ENCODE results near the gene CRELD1.

DNA sequence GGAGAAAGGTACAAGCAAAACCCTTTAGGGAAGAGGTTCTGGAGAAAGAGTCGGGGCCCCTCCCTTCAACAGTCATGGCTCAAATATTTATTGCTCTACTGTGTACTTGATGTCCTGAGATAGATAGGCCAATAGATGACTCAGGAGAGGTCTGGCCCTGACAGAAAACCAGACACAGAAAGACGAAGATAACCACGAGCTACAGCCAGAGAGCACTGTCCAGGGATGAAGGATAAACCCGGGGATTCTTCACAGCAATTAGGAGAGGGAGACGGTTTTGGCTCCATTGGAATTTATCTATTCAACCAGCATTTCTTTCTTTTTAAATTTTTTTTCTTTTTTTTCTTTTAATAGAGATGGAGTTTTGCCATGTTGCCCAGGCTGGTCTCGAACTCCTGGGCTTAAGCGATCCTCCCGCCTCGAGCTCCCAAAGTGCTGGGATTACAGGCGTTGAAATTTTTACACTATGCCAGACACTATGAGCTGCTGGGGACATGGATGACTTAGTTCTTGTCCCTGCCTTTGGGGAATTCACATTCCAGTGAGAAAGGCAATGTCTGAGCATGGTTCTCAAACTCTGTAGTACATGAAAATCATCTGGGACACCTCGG, 49.0 kb upstream of the CRELD1 start:
- TF ChIP-seq BHLHE40 (IDR thresholded peaks at IDR 0.05; ENCODE audit: borderline replicate concordance) (no peak), SUZ12 (IDR thresholded peaks at IDR 0.05) (no peak), SP1 (IDR thresholded peaks at IDR 0.05) (no peak), HDGF (IDR thresholded peaks at IDR 0.05; ENCODE audit: borderline replicate concordance) (no peak), FOXM1 (IDR thresholded peaks at IDR 0.05; ENCODE audit: borderline replicate concordance) (no peak), ELF4 (IDR thresholded peaks at IDR 0.05) (no peak), CTBP1 (IDR thresholded peaks at IDR 0.05; ENCODE audit: borderline replicate concordance) (no peak), NFRKB (IDR thresholded peaks at IDR 0.05) (no peak), ZNF384 (IDR thresholded peaks at IDR 0.05) (no peak), ARNT (IDR thresholded peaks at IDR 0.05) (no peak), TARDBP (IDR thresholded peaks at IDR 0.05) (no peak), FOXA1 (IDR thresholded peaks at IDR 0.05) (no peak)
- TF ChIP-seq, protein P1, sequence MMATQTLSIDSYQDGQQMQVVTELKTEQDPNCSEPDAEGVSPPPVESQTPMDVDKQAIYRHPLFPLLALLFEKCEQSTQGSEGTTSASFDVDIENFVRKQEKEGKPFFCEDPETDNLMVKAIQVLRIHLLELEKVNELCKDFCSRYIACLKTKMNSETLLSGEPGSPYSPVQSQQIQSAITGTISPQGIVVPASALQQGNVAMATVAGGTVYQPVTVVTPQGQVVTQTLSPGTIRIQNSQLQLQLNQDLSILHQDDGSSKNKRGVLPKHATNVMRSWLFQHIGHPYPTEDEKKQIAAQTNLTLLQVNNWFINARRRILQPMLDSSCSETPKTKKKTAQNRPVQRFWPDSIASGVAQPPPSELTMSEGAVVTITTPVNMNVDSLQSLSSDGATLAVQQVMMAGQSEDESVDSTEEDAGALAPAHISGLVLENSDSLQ (IDR thresholded peaks at IDR 0.05): no peak

Measured in HEK293T (cell line).